ENCODE data around the gene RGR. TPM values are rescaled to one million over a fixed set of nuclear protein-coding genes. Genes with fewer than 3 reads are reported as not detected.
A peak's percentile ranks its signal among the peaks of the same experiment; 100 is the strongest.
"Not testable (repeated sequence)": the region's sequence is repeated elsewhere in the genome, so short reads cannot be mapped to it uniquely, and the experiment has no call there.

Gene RGR
- total RNA-seq, 1 experiment from 2014 or later, result not detected

GRCh38 chr10:84270708-84271107 lies 25.9 kb downstream of the RGR start (continued):
- TF ChIP-seq ZNF532 (CRISPR knock-in tag; IDR thresholded peaks at IDR 0.05; ENCODE audit: borderline replicate concordance) (no peak), FOXK1 (CRISPR knock-in tag; IDR thresholded peaks at IDR 0.05) (no peak), ZNF512 (CRISPR knock-in tag; IDR thresholded peaks at IDR 0.05; ENCODE audit: borderline replicate concordance) (no peak), NFATC4 (CRISPR knock-in tag; IDR thresholded peaks at IDR 0.05) (no peak), RELA (CRISPR knock-in tag; IDR thresholded peaks at IDR 0.05; ENCODE audit: borderline replicate concordance) (no peak), IRF1 (CRISPR knock-in tag; IDR thresholded peaks at IDR 0.05) (no peak), GTF2I (CRISPR knock-in tag; conservative IDR thresholded peaks at IDR 0.05) (no peak), MYBL2 (CRISPR knock-in tag; IDR thresholded peaks at IDR 0.05) (no peak)

GRCh38 chr10:84279876-84280475 lies 35.1 kb downstream of the RGR start:
- DNase-seq (ENCODE audit: low spot score), result peak; percentile 72
- H3K9me3 Mint-ChIP-seq, result peaks cover 16% of the 10 kb centered on the region; the same call in 1 of the 2 replicates
- TF ChIP-seq TEAD1 (CRISPR knock-in tag; IDR thresholded peaks at IDR 0.05) (0 out of 2 replicates have a peak, but pooled peaks have one; percentile 31), FOXP4 (CRISPR knock-in tag; IDR thresholded peaks at IDR 0.05) (0 out of 2 replicates have a peak, but pooled peaks have one; percentile 69), MAX (CRISPR knock-in tag; IDR thresholded peaks at IDR 0.05) (peak; percentile 50; the same call in 1 of the 2 replicates), SP1 (CRISPR knock-in tag; conservative IDR thresholded peaks at IDR 0.05) (0 out of 2 replicates have a peak, but pooled peaks have one; percentile 16), FOXK1 (CRISPR knock-in tag; IDR thresholded peaks at IDR 0.05) (peak; percentile 85), FOXP1 (CRISPR knock-in tag; IDR thresholded peaks at IDR 0.05; ENCODE audit: borderline replicate concordance) (peak; percentile 30; the same call in 1 of the 2 replicates)
- TF ChIP-seq, protein P1, sequence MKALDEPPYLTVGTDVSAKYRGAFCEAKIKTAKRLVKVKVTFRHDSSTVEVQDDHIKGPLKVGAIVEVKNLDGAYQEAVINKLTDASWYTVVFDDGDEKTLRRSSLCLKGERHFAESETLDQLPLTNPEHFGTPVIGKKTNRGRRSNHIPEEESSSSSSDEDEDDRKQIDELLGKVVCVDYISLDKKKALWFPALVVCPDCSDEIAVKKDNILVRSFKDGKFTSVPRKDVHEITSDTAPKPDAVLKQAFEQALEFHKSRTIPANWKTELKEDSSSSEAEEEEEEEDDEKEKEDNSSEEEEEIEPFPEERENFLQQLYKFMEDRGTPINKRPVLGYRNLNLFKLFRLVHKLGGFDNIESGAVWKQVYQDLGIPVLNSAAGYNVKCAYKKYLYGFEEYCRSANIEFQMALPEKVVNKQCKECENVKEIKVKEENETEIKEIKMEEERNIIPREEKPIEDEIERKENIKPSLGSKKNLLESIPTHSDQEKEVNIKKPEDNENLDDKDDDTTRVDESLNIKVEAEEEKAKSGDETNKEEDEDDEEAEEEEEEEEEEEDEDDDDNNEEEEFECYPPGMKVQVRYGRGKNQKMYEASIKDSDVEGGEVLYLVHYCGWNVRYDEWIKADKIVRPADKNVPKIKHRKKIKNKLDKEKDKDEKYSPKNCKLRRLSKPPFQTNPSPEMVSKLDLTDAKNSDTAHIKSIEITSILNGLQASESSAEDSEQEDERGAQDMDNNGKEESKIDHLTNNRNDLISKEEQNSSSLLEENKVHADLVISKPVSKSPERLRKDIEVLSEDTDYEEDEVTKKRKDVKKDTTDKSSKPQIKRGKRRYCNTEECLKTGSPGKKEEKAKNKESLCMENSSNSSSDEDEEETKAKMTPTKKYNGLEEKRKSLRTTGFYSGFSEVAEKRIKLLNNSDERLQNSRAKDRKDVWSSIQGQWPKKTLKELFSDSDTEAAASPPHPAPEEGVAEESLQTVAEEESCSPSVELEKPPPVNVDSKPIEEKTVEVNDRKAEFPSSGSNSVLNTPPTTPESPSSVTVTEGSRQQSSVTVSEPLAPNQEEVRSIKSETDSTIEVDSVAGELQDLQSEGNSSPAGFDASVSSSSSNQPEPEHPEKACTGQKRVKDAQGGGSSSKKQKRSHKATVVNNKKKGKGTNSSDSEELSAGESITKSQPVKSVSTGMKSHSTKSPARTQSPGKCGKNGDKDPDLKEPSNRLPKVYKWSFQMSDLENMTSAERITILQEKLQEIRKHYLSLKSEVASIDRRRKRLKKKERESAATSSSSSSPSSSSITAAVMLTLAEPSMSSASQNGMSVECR (CRISPR knock-in tag; IDR thresholded peaks at IDR 0.05; ENCODE audit: borderline replicate concordance), result peak; percentile 59; the same call in 1 of the 2 replicates
- TF ChIP-seq, protein P2, sequence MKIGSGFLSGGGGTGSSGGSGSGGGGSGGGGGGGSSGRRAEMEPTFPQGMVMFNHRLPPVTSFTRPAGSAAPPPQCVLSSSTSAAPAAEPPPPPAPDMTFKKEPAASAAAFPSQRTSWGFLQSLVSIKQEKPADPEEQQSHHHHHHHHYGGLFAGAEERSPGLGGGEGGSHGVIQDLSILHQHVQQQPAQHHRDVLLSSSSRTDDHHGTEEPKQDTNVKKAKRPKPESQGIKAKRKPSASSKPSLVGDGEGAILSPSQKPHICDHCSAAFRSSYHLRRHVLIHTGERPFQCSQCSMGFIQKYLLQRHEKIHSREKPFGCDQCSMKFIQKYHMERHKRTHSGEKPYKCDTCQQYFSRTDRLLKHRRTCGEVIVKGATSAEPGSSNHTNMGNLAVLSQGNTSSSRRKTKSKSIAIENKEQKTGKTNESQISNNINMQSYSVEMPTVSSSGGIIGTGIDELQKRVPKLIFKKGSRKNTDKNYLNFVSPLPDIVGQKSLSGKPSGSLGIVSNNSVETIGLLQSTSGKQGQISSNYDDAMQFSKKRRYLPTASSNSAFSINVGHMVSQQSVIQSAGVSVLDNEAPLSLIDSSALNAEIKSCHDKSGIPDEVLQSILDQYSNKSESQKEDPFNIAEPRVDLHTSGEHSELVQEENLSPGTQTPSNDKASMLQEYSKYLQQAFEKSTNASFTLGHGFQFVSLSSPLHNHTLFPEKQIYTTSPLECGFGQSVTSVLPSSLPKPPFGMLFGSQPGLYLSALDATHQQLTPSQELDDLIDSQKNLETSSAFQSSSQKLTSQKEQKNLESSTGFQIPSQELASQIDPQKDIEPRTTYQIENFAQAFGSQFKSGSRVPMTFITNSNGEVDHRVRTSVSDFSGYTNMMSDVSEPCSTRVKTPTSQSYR (CRISPR knock-in tag; IDR thresholded peaks at IDR 0.05), result peak; percentile 88
- TF ChIP-seq, protein P3, sequence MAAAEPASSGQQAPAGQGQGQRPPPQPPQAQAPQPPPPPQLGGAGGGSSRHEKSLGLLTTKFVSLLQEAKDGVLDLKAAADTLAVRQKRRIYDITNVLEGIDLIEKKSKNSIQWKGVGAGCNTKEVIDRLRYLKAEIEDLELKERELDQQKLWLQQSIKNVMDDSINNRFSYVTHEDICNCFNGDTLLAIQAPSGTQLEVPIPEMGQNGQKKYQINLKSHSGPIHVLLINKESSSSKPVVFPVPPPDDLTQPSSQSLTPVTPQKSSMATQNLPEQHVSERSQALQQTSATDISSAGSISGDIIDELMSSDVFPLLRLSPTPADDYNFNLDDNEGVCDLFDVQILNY (CRISPR knock-in tag; IDR thresholded peaks at IDR 0.05), result peak; percentile 38; the same call in 1 of the 2 replicates
- ATAC-seq; H3K4me1 Mint-ChIP-seq; H3K27ac Mint-ChIP-seq; POLR2A ChIA-PET; H3K27me3 Mint-ChIP-seq (ENCODE audit: low read depth); H3K36me3 Mint-ChIP-seq: not testable (repeated sequence)
- H3K4me3 Mint-ChIP-seq, result peak overlapping the region; percentile 82
- CTCF ChIA-PET, result interaction anchor here (0.7 to 2.4 kb wide), 4 partner anchors 12 to 269 kb away, joined by 3 to 17 read pairs (median 4); no protein-coding TSS in a partner anchor

Measured in WTC11 (cell line).